NB4 (cell line): ENCODE measurements around the gene KRTAP10-5.
"Not testable (repeated sequence)": the region's sequence is repeated elsewhere in the genome, so short reads cannot be mapped to it uniquely, and the experiment has no call there.

Experiments used
- DNase-seq: peaks from one replicate; pipeline ENCODE4 v3.0.0; 2010; ENCODE audit warnings: low read depth
- H3K4me3 ChIP-seq: one replicate; pipeline ENCODE4 v1.5.1; 2011; ENCODE audit warnings: mild to moderate bottlenecking, low read depth, low read length, moderate library complexity
- MYC ChIP-seq: IDR thresholded peaks from 2 replicates; pipeline ENCODE4 v1.6.1; 2011; ENCODE audit warnings: low read depth, low read length
- POLR2A ChIP-seq: IDR thresholded peaks from 2 replicates; pipeline ENCODE4 v1.6.1; 2011; ENCODE audit warnings: mild to moderate bottlenecking; ENCODE audit not compliant: insufficient read length; ENCODE audit errors: extremely low read depth
- TF ChIP-seq, protein P1 (sequence below): IDR thresholded peaks from 2 replicates; pipeline ENCODE4 v1.6.1; 2011; ENCODE audit warnings: low read depth, low read length
- TF ChIP-seq, protein P2 (sequence below): IDR thresholded peaks from one replicate; pipeline ENCODE4 v1.5.1; 2012; ENCODE audit warnings: low read depth, low read length

KRTAP10-5 gene

DNA sequence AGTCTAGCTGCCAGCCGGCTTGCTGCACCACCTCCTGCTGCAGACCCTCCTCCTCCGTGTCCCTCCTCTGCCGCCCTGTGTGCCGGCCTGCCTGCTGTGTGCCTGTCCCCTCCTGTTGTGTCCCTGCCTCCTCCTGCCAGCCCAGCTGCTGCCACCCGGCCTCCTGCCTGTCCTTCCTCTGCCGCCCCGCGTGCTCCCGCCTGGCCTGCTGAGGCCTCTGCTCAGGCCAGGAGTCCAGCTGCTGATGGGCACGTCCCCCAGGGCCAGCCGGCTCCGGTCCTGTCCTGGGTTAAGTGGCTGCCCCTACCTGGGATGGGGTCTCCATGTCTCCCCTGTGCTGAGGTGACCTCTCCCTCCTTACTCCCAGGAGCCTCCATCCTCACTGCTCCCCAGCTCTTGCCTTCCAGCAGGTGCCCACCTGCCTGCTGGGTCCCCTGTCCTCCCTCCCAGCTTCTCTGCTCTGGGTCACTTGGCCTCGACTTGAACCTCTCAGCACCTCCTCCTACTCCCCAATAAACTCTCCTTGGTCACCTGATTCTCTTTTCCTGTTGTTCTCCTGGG is 32.3 kb upstream of the KRTAP10-5 start:
- H3K4me3 ChIP-seq, result no peak overlapping the region
- DNase-seq, result no peak
- TF ChIP-seq POLR2A (no peak), MYC (no peak)
- TF ChIP-seq, protein P1, sequence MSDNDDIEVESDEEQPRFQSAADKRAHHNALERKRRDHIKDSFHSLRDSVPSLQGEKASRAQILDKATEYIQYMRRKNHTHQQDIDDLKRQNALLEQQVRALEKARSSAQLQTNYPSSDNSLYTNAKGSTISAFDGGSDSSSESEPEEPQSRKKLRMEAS, result no peak
- TF ChIP-seq, protein P2, sequence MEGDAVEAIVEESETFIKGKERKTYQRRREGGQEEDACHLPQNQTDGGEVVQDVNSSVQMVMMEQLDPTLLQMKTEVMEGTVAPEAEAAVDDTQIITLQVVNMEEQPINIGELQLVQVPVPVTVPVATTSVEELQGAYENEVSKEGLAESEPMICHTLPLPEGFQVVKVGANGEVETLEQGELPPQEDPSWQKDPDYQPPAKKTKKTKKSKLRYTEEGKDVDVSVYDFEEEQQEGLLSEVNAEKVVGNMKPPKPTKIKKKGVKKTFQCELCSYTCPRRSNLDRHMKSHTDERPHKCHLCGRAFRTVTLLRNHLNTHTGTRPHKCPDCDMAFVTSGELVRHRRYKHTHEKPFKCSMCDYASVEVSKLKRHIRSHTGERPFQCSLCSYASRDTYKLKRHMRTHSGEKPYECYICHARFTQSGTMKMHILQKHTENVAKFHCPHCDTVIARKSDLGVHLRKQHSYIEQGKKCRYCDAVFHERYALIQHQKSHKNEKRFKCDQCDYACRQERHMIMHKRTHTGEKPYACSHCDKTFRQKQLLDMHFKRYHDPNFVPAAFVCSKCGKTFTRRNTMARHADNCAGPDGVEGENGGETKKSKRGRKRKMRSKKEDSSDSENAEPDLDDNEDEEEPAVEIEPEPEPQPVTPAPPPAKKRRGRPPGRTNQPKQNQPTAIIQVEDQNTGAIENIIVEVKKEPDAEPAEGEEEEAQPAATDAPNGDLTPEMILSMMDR, result no peak

DNA sequence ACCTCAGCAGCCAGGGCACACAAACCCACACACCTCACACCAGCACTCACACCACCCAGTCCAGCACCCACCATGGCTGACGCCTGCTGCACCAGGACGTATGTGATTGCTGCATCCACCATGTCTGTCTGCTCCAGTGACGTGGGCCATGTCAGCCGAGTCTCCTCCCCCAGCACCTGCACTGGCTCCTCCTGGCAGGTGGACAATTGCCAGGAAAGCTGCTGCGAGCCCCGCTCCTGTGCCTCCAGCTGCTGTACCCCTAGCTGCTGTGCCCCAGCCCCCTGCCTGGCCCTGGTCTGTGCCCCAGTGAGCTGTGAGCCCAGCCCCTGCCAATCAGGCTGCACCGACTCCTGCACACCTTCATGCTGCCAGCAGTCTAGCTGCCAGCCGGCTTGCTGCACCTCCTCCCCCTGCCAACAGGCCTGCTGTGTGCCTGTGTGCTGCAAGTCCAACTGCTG is 31.7 kb upstream of the KRTAP10-5 start, which contains the start of gene KRTAP10-8:
KRTAP10-8 (plus strand) TSS at position 51 of the 458 bp plus-strand sequence; CDS start at position 73, 22 bp downstream.
- no peak within 1 kb of the TSS for H3K4me3 ChIP-seq
- DNase-seq, result no peak
- TF ChIP-seq MYC (no peak), POLR2A (no peak)
- TF ChIP-seq, protein P2, result no peak
- TF ChIP-seq, protein P1, result no peak

DNA sequence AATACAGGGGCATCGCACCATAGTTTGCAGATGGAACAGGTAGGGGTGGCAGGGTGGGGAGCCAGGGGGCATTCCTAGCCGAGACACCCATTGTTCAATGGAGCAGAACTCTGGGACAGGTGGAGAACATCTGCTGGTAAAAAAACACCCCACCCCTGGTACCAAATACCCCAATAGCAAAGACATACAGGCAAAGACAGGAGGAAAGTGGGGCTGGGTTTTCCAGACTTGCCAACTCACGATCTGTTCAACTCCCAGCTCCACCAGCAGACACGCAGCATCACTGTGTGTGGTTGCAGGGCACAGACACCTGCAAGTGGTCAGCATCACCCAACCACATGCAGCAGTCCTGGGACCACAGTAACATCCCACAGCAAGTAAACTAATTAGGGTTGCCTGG is 31.1 kb upstream of the KRTAP10-5 start:
- no peak overlapping the region for H3K4me3 ChIP-seq
- no peak for DNase-seq
- TF ChIP-seq POLR2A, result no peak
- TF ChIP-seq MYC, result no peak
- TF ChIP-seq, protein P1, result no peak
- TF ChIP-seq, protein P2, result no peak

DNA sequence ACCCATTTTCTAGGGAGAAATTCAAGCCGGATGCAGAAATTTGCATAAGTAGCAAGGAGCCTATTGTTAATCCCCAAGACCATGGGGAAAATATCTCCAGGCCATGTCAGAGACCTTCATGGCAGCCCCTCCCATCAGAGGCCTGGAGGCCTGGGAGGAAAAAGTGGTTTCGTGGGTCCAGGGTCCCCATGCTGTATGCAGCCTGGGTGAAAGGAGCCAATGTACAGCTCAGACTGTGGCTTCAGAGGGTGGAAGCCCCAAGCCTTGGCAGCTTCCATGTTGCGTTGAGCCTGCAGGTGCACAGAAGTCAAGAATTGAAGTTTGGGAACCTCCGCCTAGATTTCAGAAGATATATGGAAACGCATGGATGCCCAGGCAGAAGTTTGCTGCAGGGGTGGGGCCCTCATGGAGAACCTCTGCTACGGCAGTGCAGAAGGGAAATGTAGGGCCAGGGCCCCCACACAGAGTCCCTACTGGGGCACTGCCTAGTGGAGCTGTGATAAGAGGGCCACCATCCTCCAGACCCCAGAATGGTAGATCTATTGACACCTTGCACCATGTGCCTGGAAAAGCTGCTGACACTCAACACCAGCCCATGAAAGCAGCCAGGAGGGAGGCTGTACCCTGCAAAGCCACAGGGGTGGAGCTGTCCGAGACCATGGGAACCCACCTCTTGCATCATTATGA is 29.9 kb upstream of the KRTAP10-5 start:
- not testable (repeated sequence) for DNase-seq, H3K4me3 ChIP-seq

DNA sequence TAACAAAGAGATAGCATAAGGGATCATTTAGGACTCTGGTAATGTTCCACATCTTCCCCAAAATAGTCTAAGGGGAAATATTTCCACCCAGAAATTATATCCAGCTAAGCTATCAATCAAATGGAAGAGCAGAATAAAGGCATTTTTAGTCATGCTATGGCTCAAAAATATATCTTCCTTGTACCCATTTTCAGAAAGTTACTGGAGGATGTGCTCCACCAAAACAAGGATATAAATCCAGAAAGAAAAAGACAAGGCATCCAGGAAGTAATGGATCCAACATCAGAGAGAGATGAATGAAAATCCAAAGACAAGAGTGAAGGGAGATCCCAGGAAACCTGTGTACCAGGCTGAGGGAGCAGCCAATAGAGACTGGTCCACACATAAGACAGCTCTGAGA is 28.8 kb upstream of the KRTAP10-5 start:
- no peak for TF ChIP-seq MYC
- TF ChIP-seq, protein P1, result no peak
- TF ChIP-seq POLR2A, result no peak
- TF ChIP-seq, protein P2, result no peak
- no peak overlapping the region for H3K4me3 ChIP-seq
- DNase-seq, result no peak

DNA sequence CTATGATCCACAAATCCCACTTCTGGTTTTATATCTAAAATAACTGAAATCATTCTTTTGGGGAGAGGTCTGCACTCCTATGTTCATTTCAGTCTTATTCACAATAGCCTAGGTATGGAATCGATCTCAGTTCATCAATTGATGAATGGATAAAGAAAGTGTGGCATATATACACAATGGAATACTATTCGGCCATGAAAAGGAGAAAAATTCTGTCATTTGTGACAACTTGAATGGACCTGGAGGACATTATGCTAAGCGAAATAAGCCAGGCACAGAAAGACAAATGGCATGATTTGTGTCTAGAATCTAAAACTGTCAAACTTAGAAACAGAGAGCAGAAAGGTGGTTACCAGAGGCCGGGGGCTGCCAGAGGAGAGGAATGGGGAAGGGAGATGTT is 26.1 kb upstream of the KRTAP10-5 start:
- TF ChIP-seq POLR2A (no peak), MYC (no peak)
- TF ChIP-seq, protein P2, result no peak
- TF ChIP-seq, protein P1, result no peak
- H3K4me3 ChIP-seq, result no peak overlapping the region
- no peak for DNase-seq
